Mammary epithelial cell (primary cell): ENCODE data around the gene DPH3.

Experiments
- CTCF ChIP-seq, 2 donors: IDR thresholded peaks in 1 of 2; conservative IDR thresholded peaks in 1 of 2; 2 replicates each; pipeline ENCODE4 v1.5.1; 2011 to 2012; ENCODE audit warnings: inconsistent platforms in 2 of 2, low read length in 2 of 2, mild to moderate bottlenecking in 2 of 2, control low read depth in 1 of 2, low read depth in 1 of 2; ENCODE audit not compliant: insufficient read depth in 1 of 2; ENCODE audit errors: extremely low read depth in 1 of 2
- EZH2 ChIP-seq: IDR thresholded peaks from 2 replicates; pipeline ENCODE4 v1.6.1; 2012; ENCODE audit warnings: low read length, inconsistent platforms, borderline replicate concordance

GRCh38 chr3:16236856-16237393 lies 27.8 kb downstream of the DPH3 start:
- TF ChIP-seq CTCF (conservative IDR thresholded peaks at IDR 0.05 in 1 of 2, IDR thresholded peaks at IDR 0.05 in 1 of 2; ENCODE audit: extremely low read depth in 1 of 2, insufficient read depth in 1 of 2, low read depth in 1 of 2, low read length in 2 of 2) (no peak), EZH2 (no peak)
